Tibial nerve (tissue), 4 donors: ENCODE results near the gene C12orf50. TPM values are rescaled to one million over a fixed set of nuclear protein-coding genes. Genes with fewer than 3 reads are reported as not detected.

Experiments used
- DNase-seq, 2 donors: peaks; one replicate each; pipeline ENCODE4 v3.0.0-alpha.2; 2019; ENCODE audit warnings: low spot score in 2 of 2
- H3K27ac ChIP-seq, 4 donors: fragments of 200-600 bp; sonication (generic) in 3 of 4; one replicate each; pipeline ENCODE4 v1.5.1; 2017 to 2019; ENCODE audit warnings: mild to moderate bottlenecking in 1 of 4
- H3K27me3 ChIP-seq, 2 donors: fragments of 200-600 bp; sonication (generic) in 1 of 2; one replicate each; pipeline versions ENCODE4 v1.5.1 to v1.6.0; 2017 to 2019
- H3K36me3 ChIP-seq, 3 donors: fragments of 200-600 bp; sonication (generic); one replicate each; pipeline ENCODE4 v1.5.1; 2018 to 2019
- H3K4me1 ChIP-seq, 4 donors: fragments of 200-600 bp; sonication (generic) in 3 of 4; one replicate each; pipeline ENCODE4 v1.5.1; 2017 to 2019
- H3K4me3 ChIP-seq, 4 donors: fragments of 200-600 bp; sonication (generic) in 3 of 4; one replicate each; pipeline ENCODE4 v1.5.1; 2017 to 2019; ENCODE audit warnings: mild to moderate bottlenecking in 1 of 4, moderate library complexity in 1 of 4
- H3K9me3 ChIP-seq, 4 donors: fragments of 200-600 bp; sonication (generic) in 3 of 4; one replicate each; pipeline ENCODE4 v1.5.1; 2017 to 2019
- EP300 ChIP-seq, 2 donors: sonication (generic); formaldehyde crosslinking; IDR thresholded peaks; one replicate each; pipeline ENCODE4 v1.6.1; 2017; ENCODE audit warnings: antibody characterized with exemption in 2 of 2, mild to moderate bottlenecking in 1 of 2
- POLR2A ChIP-seq, 2 donors: fragments of 450-650 bp; IDR thresholded peaks; one replicate each; pipeline ENCODE4 v1.6.1; 2017; ENCODE audit warnings: antibody characterized with exemption in 2 of 2, mild to moderate bottlenecking in 2 of 2, moderate library complexity in 2 of 2
- WGBS, 2 donors: methylation state at CpG; one replicate each; pipeline ENCODE4 v1.1.5; 2018; 5-methylcytosine and 5-hydroxymethylcytosine counted together
- total RNA-seq, 4 donors: library from RNA; depleted of rRNA; stranded (reverse); fragments of >200 nt; gene quantifications; one replicate each; pipeline ENCODE4 v1.1.0, GENCODE V29; 2016
- TF ChIP-seq, protein P1 (sequence below), 5 experiments: fragments of 200-600 bp in 3 of 5; fragments of 450-650 bp in 2 of 5; sonication (generic) in 3 of 5; IDR thresholded peaks; one replicate each; pipeline ENCODE4 v1.5.1; 2016 to 2019; ENCODE audit warnings: antibody characterized with exemption in 5 of 5, mild to moderate bottlenecking in 3 of 5, moderate library complexity in 2 of 5

C12orf50 gene
- under 1 TPM in 1 of 4 donors, not detected in 3; 0.66 TPM for total RNA-seq

GRCh38 chr12:88029093-88029665, at the start of gene C12orf50:
Gene C12orf50 (minus strand): TSS chr12:88029401. CDS start chr12:88026962, 2,439 bp downstream.
- Histone ChIP-seq H3K9me3 (no peaks in the 10 kb centered on the region), H3K27me3 (no peaks in the 10 kb centered on the region), H3K4me1 (peaks cover 0 to 1% (median 0%) of the 10 kb centered on the region in 4 donors), H3K27ac (no peak within 1 kb of the TSS), H3K4me3 (no peak within 1 kb of the TSS), H3K36me3 (no peaks in the 10 kb centered on the region)
- no peak for DNase-seq
- WGBS, 2 donors, result 60 to 61% methylated on average over 3 of the region's 3 CpGs
- TF ChIP-seq, protein P1, sequence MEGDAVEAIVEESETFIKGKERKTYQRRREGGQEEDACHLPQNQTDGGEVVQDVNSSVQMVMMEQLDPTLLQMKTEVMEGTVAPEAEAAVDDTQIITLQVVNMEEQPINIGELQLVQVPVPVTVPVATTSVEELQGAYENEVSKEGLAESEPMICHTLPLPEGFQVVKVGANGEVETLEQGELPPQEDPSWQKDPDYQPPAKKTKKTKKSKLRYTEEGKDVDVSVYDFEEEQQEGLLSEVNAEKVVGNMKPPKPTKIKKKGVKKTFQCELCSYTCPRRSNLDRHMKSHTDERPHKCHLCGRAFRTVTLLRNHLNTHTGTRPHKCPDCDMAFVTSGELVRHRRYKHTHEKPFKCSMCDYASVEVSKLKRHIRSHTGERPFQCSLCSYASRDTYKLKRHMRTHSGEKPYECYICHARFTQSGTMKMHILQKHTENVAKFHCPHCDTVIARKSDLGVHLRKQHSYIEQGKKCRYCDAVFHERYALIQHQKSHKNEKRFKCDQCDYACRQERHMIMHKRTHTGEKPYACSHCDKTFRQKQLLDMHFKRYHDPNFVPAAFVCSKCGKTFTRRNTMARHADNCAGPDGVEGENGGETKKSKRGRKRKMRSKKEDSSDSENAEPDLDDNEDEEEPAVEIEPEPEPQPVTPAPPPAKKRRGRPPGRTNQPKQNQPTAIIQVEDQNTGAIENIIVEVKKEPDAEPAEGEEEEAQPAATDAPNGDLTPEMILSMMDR (IDR thresholded peaks at IDR 0.05), result no peak

DNA sequence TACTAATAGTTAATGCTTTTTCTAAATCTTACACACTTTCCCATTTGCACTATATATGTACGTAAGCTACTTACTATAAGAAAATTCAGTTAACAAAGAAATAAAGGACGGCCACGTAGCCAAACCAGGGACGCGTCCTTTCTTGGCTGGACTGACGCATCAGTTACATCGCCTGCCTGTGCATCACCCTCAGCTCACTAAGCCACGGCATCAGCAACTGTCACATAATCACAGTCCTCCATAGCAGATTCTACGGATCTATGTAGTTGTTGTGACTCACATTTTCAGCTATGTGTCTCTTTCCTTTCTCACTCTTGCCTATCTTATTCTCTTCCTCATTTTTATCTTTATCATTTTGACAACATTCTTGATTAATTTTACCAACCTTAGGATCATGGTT, 38.1 kb upstream of the C12orf50 start:
- DNase-seq, result no peak
- no peak for TF ChIP-seq POLR2A (IDR thresholded peaks at IDR 0.05)
- TF ChIP-seq, protein P1 (IDR thresholded peaks at IDR 0.05), result no peak
- TF ChIP-seq EP300 (IDR thresholded peaks at IDR 0.05), result no peak
- H3K4me1 ChIP-seq, result no peaks in the 10 kb centered on the region
- H3K4me3 ChIP-seq, result no peak overlapping the region
- H3K9me3 ChIP-seq, result no peaks in the 10 kb centered on the region
- no peak overlapping the region for H3K27ac ChIP-seq
- WGBS, 2 donors, result 90 to 97% methylated on average over 9 of the region's 9 CpGs
- no peaks in the 10 kb centered on the region for H3K27me3 ChIP-seq
- H3K36me3 ChIP-seq, result peaks cover 0 to 27% (median 2%) of the 10 kb centered on the region in 3 donors

DNA sequence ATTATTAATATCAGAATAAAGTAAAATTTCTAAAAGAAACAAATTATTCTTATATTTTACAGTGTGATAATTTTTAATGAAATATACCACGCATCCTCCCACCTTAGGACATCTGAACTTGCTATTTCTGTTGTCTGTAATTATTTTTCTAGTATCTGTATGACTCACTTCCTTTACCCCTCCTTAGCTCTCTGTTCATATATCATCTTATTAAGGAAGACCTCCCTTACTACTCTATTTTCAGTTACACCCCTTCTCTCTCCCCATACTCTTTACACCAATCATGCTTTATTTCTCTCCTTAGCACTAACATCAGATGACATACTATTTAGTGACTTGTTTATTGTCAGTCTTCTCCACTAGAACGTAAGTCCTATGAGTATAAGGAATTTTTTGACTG, 34.2 kb upstream of the C12orf50 start:
- H3K27me3 ChIP-seq, result no peaks in the 10 kb centered on the region
- TF ChIP-seq POLR2A (IDR thresholded peaks at IDR 0.05) (no peak), EP300 (IDR thresholded peaks at IDR 0.05) (no peak)
- TF ChIP-seq, protein P1 (IDR thresholded peaks at IDR 0.05), result no peak
- no peak overlapping the region for H3K27ac ChIP-seq
- no peaks in the 10 kb centered on the region for H3K4me1 ChIP-seq
- no peaks in the 10 kb centered on the region for H3K9me3 ChIP-seq
- DNase-seq, result no peak
- WGBS, 2 donors, result 84 to 89% methylated on average over 2 of the region's 2 CpGs
- H3K4me3 ChIP-seq, result no peak overlapping the region
- peaks cover 0 to 26% (median 0%) of the 10 kb centered on the region in 3 donors for H3K36me3 ChIP-seq

- Histone ChIP-seq H3K9me3 (no peaks in the 10 kb centered on the region), H3K4me3 (no peak overlapping the region), H3K4me1 (no peaks in the 10 kb centered on the region), H3K36me3 (peaks cover 0 to 35% (median 0%) of the 10 kb centered on the region in 3 donors), H3K27me3 (no peaks in the 10 kb centered on the region), H3K27ac (no peak overlapping the region)
- TF ChIP-seq POLR2A (IDR thresholded peaks at IDR 0.05) (no peak), EP300 (IDR thresholded peaks at IDR 0.05) (no peak)
- TF ChIP-seq, protein P1 (IDR thresholded peaks at IDR 0.05), result no peak
- no peak for DNase-seq
- WGBS, 2 donors, result 92 to 94% methylated on average over 1 of the region's 1 CpG
These were observed 33.3 kb upstream of the C12orf50 start for GRCh38 chr12:88062474-88062873.

- H3K4me1 ChIP-seq, result peaks cover 0 to 5% (median 0%) of the 10 kb centered on the region in 4 donors
- H3K27me3 ChIP-seq, result no peaks in the 10 kb centered on the region
- TF ChIP-seq EP300 (IDR thresholded peaks at IDR 0.05) (no peak), POLR2A (IDR thresholded peaks at IDR 0.05) (no peak)
- TF ChIP-seq, protein P1 (IDR thresholded peaks at IDR 0.05), result no peak
- no peak for DNase-seq
- H3K4me3 ChIP-seq, result no peak overlapping the region
- H3K27ac ChIP-seq, result no peak overlapping the region
- H3K9me3 ChIP-seq, result no peaks in the 10 kb centered on the region
- H3K36me3 ChIP-seq, result peaks cover 0 to 43% (median 0%) of the 10 kb centered on the region in 3 donors
- 94 to 95% methylated on average over 1 of the region's 1 CpG for whole genome bisulfite sequencing, 2 donors
These were observed 29.5 kb upstream of the C12orf50 start for GRCh38 chr12:88058719-88059077.
